Measurements from ENCODE around the gene ZMYND8. TPM values are rescaled to one million over a fixed set of nuclear protein-coding genes. Genes with fewer than 3 reads are reported as not detected.

The ZMYND8 gene
- total RNA-seq, 1 experiment from 2014 or later, result 107 TPM

DNA sequence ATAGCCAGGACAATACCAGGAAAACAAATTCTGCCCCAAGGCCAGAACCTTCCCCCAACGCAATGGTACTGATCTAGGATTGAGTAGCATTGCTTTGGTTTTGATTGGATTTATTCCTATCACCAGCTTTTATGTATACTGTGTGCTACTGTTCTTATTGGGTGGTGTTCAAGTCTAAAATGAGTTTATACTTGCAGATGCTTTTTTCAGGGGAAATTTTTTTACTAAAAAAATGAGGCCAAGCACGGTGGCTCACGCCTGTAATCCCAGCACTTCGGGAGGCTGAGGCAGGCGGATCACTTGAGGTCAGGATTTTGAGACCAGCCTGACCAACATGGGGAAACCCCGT, 116.8 kb downstream of the ZMYND8 start:
- Histone ChIP-seq H3K4me1 (replicated peaks; ENCODE audit: insufficient read depth) (no peaks in the 10 kb centered on the region), H3K27me3 (ENCODE audit: insufficient read depth, low read depth) (no peaks in the 10 kb centered on the region), H3F3A (ENCODE audit: insufficient read depth, low read depth) (peaks cover 33% of the 10 kb centered on the region; the same call in 1 of the 2 replicates), H3K36me3 (ENCODE audit: low read depth) (peaks cover 52% of the 10 kb centered on the region), H3K4me3 (no peak overlapping the region), H2AFZ (no peak overlapping the region), H3K9me3 (ENCODE audit: insufficient read depth, low read depth) (no peaks in the 10 kb centered on the region), H3K9me2 (ENCODE audit: insufficient read depth) (no peaks in the 10 kb centered on the region), H4K20me1 (ENCODE audit: insufficient read depth) (peaks cover 36% of the 10 kb centered on the region), H3K79me2 (ENCODE audit: low read depth) (no peaks in the 10 kb centered on the region; the same call in 1 of the 2 replicates), H3K27ac (no peak overlapping the region), H3K4me2 (no peak overlapping the region)
- no TSS peak for BruUV-seq (replicated peaks)
- intact Hi-C loops (cut with micrococcal nuclease; ENCODE audit: unreplicated experiment), result no loop called here
- ChIA-PET CTCF (no interaction called here), POLR2A (ENCODE audit: unreplicated experiment) (interaction anchor here (0.7 kb wide), 1 partner anchor 361 kb away, joined by 17 read pairs; no protein-coding TSS in a partner anchor)
- TF ChIP-seq EZH2 (IDR thresholded peaks at IDR 0.05; ENCODE audit: low read depth), result no peak
- TF ChIP-seq, protein P1, sequence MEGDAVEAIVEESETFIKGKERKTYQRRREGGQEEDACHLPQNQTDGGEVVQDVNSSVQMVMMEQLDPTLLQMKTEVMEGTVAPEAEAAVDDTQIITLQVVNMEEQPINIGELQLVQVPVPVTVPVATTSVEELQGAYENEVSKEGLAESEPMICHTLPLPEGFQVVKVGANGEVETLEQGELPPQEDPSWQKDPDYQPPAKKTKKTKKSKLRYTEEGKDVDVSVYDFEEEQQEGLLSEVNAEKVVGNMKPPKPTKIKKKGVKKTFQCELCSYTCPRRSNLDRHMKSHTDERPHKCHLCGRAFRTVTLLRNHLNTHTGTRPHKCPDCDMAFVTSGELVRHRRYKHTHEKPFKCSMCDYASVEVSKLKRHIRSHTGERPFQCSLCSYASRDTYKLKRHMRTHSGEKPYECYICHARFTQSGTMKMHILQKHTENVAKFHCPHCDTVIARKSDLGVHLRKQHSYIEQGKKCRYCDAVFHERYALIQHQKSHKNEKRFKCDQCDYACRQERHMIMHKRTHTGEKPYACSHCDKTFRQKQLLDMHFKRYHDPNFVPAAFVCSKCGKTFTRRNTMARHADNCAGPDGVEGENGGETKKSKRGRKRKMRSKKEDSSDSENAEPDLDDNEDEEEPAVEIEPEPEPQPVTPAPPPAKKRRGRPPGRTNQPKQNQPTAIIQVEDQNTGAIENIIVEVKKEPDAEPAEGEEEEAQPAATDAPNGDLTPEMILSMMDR (conservative IDR thresholded peaks at IDR 0.05), result no peak
- DNase-seq, result no peak

DNA sequence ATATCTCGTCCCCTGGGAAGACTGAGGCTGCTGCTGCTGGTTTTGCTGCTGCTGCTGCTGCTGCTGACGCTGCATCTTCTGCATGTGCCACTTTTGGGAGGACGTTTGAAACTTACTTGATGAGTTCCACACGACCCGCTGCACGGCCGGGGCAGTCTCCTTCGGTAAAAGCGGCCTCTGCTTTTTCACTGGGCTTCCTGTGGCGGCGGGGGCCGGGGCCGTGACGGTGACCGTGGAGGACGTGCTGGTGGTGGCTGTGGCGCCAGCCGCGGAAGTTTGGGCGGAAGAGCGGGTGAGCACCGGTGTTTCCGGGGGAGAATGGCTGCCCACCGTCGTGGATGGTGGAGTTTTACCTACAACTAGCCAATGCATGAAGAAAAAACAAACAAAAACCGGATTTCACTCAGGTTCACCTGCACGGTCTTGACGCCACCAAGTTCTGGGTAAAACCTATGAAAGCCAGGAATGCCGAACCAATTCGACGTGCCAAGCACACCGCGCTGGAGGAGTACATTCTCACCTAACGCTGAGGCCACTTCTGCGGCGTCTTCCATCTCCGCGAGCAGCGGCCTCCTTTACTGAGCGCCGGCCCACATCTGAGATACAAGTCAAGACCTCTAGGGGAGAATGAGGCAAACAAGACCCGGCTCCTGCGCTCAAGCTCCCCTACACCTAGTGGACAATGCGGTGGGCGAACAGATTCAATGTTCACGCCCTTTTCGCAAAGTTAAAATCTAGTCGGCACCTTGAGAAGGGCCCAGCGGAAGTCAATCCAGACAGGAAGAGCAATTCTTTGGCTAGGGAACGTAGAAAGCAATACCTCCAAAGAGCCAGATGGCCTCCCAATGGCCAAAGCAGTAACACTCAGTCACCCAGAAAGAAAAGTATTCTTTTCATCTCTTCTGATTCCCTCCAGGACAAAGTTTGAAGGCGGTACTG, 117.5 kb downstream of the ZMYND8 start:
- POLR2A ChIA-PET (ENCODE audit: unreplicated experiment), result no interaction called here
- peaks cover 30% of the 10 kb centered on the region for H4K20me1 ChIP-seq (ENCODE audit: insufficient read depth)

DNA sequence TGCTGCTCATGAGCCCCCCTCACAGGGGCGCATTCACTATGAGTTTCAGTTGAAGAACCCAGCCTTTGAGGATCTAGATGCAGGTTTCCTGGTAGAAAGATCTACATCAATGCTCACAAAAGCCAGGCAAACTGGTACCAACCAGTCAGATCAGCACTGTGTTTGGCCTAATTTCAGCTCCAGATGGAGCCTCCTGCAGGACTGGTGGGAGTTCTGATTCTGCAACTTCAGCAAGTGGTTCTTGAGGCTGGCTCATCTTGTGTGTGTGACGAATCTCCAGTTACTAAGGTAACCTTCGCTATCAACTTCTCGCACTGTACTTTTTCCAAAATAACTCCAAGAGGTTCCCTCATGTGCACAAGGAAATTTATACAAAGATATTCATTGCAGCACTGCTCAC, 118.8 kb downstream of the ZMYND8 start:
- Histone ChIP-seq H4K20me1 (ENCODE audit: insufficient read depth) (peaks cover 20% of the 10 kb centered on the region), H3F3A (ENCODE audit: insufficient read depth, low read depth) (peaks cover 29% of the 10 kb centered on the region; the same call in 1 of the 2 replicates), H3K36me3 (ENCODE audit: low read depth) (peaks cover 57% of the 10 kb centered on the region), H3K4me1 (replicated peaks; ENCODE audit: insufficient read depth) (no peaks in the 10 kb centered on the region), H3K9me3 (ENCODE audit: insufficient read depth, low read depth) (no peaks in the 10 kb centered on the region), H3K27ac (no peak overlapping the region), H3K27me3 (ENCODE audit: insufficient read depth, low read depth) (no peaks in the 10 kb centered on the region), H2AFZ (no peak overlapping the region), H3K79me2 (ENCODE audit: low read depth) (no peaks in the 10 kb centered on the region), H3K4me3 (no peak overlapping the region), H3K9me2 (ENCODE audit: insufficient read depth) (no peaks in the 10 kb centered on the region), H3K4me2 (no peak overlapping the region)
- TF ChIP-seq, protein P1 (conservative IDR thresholded peaks at IDR 0.05), result no peak
- no peak for TF ChIP-seq EZH2 (IDR thresholded peaks at IDR 0.05; ENCODE audit: low read depth)
- intact Hi-C loops (cut with micrococcal nuclease; ENCODE audit: unreplicated experiment), result no loop called here
- CTCF ChIA-PET, result no interaction called here
- no peak for DNase-seq
- POLR2A ChIA-PET (ENCODE audit: unreplicated experiment), result no interaction called here
- BruUV-seq (replicated peaks), result no TSS peak

More for the DNA sequence above, 117.5 kb downstream of the ZMYND8 start:
- Histone ChIP-seq H3K4me1 (replicated peaks; ENCODE audit: insufficient read depth) (no peaks in the 10 kb centered on the region), H3K4me3 (no peak overlapping the region), H3K27me3 (ENCODE audit: insufficient read depth, low read depth) (no peaks in the 10 kb centered on the region), H3K9me2 (ENCODE audit: insufficient read depth) (no peaks in the 10 kb centered on the region), H3K27ac (no peak overlapping the region), H3K79me2 (ENCODE audit: low read depth) (no peaks in the 10 kb centered on the region), H3K9me3 (ENCODE audit: insufficient read depth, low read depth) (no peaks in the 10 kb centered on the region), H2AFZ (no peak overlapping the region), H3K4me2 (no peak overlapping the region), H3K36me3 (ENCODE audit: low read depth) (peaks cover 50% of the 10 kb centered on the region), H3F3A (ENCODE audit: insufficient read depth, low read depth) (peaks cover 34% of the 10 kb centered on the region; the same call in 1 of the 2 replicates)
- no TSS peak for BruUV-seq (replicated peaks)
- CTCF ChIA-PET, result no interaction called here
- DNase-seq, result no peak
- TF ChIP-seq, protein P1 (conservative IDR thresholded peaks at IDR 0.05), result no peak
- TF ChIP-seq EZH2 (IDR thresholded peaks at IDR 0.05; ENCODE audit: low read depth), result no peak
- intact Hi-C loops (cut with micrococcal nuclease; ENCODE audit: unreplicated experiment), result no loop called here
